GM19099 (cell line): ENCODE measurements around the gene TCEAL6.
"Not testable (repeated sequence)": the region's sequence is repeated elsewhere in the genome, so short reads cannot be mapped to it uniquely, and the experiment has no call there.

Experiments
- POLR2A ChIP-seq: IDR thresholded peaks from 3 replicates; pipeline ENCODE4 v1.6.1; 2011; ENCODE audit warnings: low read depth; ENCODE audit not compliant: insufficient read length; ENCODE audit errors: extremely low read depth

The TCEAL6 gene

DNA sequence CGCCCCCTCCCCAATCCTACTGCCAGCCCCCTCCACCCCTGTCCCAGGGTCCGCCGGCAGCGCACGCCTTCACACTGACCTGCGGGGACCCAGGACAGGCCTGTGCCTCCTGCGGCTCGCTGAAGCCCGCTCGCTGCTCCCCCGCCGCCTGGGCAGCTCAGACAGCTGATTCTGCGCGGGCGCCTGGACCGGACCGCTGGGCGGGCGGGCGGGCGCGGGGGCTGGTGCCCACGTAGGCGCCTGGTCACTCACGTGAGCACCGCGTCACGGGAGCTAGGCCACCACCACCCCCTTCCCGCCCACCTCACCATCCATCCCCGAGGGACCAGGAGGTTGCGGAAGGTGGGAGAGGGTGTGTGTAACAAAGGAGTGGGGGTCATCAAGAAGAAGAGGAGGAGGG is at the start of gene TCEAL6:
Gene TCEAL6 (minus strand): TSS at position 208 of the 400 bp plus-strand sequence.
- TF ChIP-seq POLR2A = not testable (repeated sequence)

DNA sequence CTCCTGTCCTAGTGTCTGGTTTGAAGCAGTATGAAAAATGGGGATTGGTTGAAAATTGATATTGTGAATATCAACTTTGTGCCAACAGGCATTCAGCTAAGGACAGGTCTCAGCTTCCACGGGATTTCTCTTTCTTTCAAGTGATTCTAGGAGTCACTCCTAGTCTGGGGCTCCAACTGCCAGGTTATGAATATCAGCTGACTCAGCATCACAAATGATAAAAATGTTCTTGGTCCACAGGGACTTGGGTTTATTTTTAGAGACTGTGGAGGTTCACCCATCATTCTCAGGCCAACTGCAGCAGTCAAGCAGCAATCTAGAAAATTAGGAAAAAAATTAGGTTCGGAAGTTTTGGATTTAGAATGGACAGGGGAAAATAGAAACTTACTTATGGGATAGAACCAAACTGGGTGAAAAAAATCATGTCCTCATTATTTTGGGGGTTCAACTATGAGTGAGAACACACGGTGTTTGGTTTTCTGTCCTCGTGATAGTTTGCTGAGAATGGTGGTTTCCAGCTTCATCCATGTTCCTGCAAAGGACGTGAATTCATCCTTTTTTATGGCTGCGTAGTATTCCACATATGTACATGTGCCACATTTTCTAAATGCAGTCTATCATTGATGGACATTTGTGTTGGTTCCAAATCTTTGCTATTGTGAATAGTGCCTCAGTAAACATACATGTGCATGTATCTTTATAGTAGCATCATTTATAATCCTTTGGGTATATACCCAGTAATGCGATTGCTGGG is 43.9 kb upstream of the TCEAL6 start:
- TF ChIP-seq POLR2A = no peak

DNA sequence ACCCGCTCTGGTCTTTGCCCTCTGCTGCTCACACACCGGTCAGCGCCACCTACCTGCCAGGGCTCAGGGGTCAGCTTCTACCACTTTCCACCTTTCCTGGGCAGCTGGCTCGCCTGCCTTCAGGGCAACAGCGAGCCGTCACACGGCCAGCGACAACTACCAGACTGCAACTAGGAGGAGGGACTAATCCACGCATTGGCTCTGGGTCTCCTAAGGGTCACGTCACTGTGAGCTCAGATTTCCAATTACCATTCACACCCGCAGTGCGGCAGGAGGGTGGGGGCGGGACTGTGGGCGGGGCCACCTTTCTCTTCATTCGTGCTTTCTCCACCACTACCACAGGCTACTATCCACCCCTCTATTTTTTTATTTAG is 13.5 kb upstream of the TCEAL6 start, which contains the start of gene BEX5:
Gene BEX5 (minus strand): TSS at position 172 of the 374 bp plus-strand sequence. CDS start 1,712 bp downstream, outside the sequence.
- TF ChIP-seq POLR2A = no peak

DNA sequence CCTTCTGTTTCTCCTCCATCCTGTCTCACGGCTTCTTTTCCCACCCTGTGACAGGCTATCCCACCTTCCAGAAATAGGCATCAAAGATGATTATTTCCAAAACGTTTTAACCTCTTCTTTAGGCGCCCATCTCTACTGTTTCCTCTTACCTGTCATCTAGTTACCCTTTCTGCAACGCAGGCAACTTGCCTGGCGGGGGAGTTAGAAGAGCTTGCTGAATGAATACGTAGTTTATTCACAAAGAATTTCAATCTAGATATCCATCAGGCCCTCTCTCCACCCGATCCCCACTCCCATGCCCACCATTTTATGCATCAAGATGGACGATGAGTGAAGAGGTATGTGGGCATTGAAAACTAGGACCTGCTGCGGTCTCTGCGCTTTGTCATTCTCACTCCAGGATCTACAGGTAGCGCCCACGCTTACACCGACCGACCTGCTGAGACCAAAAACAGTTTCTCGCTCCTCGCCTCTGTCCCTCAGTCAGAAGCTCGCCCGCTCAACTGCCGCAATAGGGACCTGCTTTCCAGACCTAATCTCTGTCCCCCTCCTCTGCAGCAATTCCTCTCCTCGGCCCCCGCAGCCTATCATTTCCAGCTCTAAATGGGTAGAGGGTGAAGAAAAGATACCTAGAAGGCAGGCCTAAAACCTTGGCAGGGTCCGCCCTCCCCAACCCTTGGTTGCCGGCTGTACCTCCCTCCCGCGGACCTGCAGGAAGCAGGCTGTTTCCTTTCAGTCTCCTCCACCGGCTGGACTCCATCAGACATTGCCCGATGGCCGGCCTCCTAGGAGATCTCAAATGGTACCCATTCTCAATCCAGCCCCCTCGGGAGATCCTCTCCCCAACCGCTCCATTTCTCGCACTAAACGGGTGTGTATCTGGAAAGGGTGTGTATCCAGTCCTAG is 12.9 kb upstream of the TCEAL6 start:
- no peak for TF ChIP-seq POLR2A

DNA sequence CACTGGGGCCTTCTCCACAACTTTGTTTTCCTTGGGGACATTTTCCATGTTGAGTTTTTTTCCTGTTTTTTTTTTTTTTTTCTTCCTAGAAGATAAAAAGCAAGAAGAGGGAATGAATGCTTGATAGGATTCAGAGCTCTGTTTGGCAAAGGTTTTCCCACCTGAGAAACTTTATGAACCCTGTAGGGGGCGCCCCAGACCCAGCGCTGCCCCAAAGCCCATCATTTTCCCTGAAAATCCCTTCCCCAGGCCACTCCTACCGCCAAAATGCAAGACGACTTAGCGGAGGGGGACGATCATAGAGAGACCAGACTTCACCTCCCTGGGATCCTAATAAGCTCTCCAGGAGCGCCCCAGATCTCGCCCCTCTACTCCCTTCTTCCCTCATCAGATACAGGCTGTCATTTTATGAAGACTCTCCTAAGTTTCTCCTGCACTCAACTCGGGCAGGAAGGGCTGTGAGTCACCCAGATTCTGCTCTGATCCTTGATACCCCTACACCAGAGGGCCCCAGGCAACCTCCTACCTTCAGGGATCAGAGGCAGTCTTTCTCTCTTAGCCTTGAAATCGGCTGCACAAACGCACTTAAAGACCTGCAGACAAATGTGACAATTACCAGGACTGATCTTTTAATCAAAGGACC is 12.1 kb upstream of the TCEAL6 start:
- TF ChIP-seq POLR2A = no peak

DNA sequence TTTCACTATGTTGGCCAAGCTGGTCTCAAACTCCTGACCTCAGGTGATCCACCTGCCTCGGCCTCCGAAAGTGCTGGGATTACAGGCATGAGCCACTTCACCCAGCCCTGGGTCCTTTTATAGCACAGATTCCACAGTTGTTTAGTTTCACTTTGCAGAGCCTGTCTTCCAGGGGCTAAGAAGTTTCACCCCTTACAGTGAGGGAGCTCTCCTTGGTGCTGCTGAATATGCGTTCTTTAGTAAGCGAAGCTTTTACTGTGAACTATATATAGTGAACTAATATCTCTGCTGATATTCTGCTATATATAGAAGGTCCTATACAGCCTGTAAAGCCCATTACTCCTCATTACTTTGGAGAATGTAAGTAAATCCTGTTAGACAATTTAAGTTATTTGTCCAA is 4.2 kb downstream of the TCEAL6 start:
- TF ChIP-seq POLR2A = no peak

DNA sequence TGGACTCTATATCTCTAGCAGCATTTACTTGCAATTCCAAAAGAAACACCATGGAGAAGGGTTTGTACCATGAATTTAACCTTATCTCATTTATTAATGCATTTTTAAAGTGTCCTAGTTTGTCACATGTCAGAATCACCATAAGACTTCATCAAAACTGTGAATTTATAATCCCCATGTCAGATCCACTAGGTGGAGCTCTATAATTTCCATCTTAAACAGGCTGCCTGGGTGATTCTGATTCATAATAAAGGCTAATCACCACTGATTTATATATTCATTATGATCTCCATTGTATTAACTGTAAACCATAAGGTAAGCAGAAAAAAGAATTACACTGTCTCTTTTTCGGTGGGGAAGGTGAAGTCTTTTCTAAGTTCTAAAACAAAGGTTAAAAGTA is 12.8 kb downstream of the TCEAL6 start:
- no peak for TF ChIP-seq POLR2A

DNA sequence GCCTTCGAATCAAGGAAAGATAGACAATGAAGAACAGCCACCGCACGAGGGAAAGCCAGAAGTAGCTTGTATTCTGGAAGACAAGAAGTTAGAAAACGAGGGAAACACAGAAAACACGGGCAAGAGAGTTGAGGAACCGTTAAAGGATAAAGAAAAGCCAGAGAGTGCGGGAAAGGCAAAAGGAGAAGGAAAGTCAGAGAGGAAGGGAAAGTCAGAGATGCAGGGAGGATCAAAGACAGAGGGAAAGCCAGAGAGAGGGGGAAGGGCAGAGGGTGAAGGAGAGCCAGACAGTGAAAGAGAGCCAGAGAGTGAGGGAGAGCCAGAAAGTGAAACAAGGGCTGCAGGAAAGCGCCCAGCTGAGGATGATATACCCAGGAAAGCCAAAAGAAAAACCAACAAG is 15.4 kb downstream of the TCEAL6 start:
- no peak for TF ChIP-seq POLR2A

DNA sequence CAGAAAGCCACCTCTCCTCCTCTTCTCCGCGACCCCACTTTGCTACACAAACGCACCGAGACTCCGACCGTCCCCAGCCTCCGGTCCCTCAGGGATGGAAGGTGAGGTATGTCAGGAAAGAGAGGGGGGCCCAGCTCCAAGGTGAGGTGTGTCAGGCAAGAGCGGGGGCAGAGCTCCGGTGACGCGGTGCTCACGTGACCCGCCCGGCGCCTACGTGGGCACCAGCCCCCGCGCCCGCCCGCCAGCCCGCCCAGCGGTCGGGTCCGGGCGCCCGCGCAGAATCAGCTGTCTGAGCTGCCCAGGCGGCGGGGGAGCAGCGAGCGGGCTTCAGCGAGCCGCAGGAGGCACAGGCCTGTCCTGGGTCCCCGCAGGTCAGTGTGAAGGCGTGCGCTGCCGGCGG is 16.8 kb downstream of the TCEAL6 start, which contains the start of gene TCEAL2:
Gene TCEAL2 (plus strand): TSS at position 244 of the 400 bp plus-strand sequence. CDS start 1,152 bp downstream, outside the sequence.
- TF ChIP-seq POLR2A = not testable (repeated sequence)

DNA sequence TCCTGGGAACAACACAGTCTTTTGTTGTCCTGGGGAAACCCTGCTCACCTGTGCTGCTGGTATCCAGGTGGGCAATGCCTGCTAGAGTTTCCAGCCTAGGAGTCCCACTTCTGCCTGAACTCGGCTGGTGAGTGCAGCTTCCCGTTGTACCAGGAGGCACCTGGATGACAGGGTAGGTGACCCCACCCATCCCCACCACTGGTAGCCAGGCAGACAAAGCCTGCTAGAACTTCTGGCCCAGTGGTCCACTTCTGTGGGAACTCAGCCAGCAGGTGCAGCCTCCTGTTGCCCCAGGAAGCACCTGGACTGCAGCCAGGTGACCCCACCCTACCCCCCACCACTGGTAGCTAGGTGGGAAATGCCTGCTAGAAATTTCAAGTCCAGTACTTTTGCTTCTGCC is 26.5 kb downstream of the TCEAL6 start:
- no peak for TF ChIP-seq POLR2A

DNA sequence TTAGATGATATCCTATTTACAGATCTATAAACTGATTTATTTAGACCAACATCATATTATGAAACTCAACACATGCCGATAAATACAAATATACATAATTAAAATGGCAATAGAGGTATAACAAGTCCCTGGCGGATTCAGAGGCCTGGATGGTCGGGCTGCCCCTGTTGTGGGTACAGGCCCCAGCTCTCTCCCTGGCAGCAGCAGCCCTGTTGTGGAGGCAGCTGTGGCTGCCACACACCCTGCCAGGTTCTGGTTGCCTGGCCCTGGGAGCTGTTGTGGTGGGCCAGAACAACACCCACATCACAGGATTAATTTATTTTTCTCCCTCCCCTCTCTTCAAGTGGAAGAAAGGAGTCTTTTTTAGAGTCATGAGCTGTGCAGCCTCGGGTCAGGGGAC is 28.9 kb downstream of the TCEAL6 start:
- TF ChIP-seq POLR2A = no peak
